ENCODE data around the gene ERF. TPM values are rescaled to one million over a fixed set of nuclear protein-coding genes. Genes with fewer than 3 reads are reported as not detected.
A peak's percentile ranks its signal among the peaks of the same experiment; 100 is the strongest.
"Not testable (repeated sequence)": the region's sequence is repeated elsewhere in the genome, so short reads cannot be mapped to it uniquely, and the experiment has no call there.

Gene ERF
- total RNA-seq, 1 experiment from 2014 or later, result 35.1 TPM

DNA sequence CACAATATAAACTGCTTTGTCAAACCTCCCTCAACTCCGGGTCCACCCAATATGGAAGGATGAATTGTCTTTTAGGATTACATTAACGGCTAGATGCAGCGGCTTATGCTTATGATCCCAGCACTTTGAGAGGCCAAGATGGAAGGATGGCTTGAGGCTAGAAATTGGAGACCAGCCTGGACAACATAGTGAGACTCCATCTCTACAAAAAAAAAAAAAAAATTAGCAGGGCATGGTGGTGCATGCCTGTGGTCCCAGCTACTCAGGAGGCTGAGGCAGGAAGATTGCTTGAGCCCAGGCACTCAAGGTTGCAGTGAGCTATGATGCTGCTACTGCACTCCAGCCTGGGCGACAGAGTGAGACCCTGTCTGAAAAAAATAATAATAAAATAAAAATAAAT, 11.2 kb upstream of the ERF start:
- H3K27ac ChIP-seq; H3K9me3 ChIP-seq (replicated peaks); DNase-seq; H3K4me3 ChIP-seq; H3K36me3 ChIP-seq; H3K4me1 ChIP-seq; H3K27me3 ChIP-seq: not testable (repeated sequence)

DNA sequence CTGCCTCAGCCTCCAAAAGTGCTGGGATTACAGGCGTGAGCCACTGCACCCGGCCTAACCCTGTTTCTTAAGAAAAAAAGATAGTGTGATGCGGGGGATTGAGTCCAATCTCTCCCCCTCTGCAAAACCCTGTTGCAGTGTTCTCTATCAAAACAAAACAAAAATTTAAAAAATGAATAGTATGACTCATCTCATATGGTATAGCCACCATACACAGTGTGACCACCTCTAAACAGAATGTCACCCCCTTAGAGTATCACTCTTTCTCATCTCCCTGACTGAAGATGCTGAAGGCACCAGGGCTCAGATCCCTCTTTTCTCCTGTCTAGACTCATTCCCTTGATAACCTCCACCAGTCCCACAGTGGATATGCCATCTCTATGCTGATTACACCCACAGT, 6.8 kb upstream of the ERF start:
- Histone ChIP-seq H3K9me3 (replicated peaks) (no peaks in the 10 kb centered on the region), H3K27me3 (no peaks in the 10 kb centered on the region), H3K4me3 (no peak overlapping the region), H3K36me3 (no peaks in the 10 kb centered on the region), H3K4me1 (peaks cover under 1% of the 10 kb centered on the region; the same call in 1 of the 2 replicates), H3K27ac (no peak overlapping the region)
- no peak for DNase-seq

DNA sequence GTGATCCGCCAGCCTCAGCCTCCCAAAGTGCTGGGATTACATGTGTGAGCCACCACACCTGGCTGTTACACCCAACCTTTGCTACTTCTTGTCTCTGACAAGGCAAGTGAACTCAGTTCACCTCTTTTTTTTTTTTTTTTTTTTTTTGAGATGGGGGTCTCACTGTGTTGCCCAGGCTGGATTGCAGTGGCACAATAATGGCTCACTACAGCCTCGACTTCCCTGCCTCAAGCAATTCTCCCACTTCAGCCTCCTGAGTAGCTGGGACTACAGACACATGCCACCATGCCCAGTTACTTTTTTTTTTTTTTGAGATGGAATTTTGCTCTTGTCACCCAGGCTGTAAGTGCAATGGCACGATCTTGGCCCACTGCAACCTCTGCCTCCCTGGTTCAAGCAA, 2.9 kb upstream of the ERF start:
- not testable (repeated sequence) for DNase-seq; H3K4me3 ChIP-seq; H3K9me3 ChIP-seq (replicated peaks); H3K36me3 ChIP-seq; H3K27ac ChIP-seq; H3K4me1 ChIP-seq; H3K27me3 ChIP-seq

DNA sequence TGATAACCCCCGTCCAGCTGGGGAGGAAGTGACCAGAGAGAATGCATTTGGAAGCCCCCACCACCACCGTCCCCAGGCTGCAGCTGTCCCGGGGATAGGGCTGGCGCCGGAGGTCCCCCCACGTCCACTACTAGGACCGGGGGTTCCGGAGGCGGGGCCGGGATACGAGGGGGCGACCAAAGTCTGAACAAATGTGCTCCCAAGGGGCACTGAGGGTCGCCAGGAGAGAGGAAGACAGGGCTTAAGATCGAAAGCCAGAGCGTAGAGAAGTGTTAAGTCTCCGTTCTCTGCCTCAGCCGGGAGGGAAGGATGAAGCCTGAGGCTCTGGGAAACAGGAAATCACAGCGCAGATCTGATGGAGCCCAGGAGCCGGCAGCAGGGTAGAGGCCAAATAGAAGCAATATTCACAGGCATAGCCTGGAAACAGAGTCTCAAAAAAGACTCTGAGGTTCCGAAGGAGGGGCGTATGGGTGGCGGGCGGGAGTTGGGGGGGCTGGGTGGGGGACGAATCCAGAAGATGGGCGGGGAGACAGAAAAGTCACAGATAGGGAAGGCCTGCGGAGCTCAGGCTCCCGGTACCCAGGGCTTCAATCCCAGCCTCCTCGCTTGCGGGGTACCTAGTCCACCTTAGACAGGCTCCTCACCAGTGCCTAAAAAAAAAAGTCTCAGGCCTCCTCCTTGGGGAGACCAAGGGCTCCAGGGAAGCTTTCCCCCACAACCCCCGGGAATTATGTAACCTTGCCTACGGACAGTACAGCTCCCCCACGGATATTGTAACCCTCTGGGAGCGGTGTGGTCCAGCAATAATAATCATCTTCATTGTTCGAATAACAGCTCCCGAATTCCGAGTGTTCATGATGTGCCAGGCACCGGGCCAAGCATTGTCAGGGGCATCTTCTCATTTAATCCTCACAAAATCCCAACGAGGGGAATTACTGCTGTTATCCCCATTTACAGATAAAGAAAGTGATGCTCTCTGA, 1.1 kb upstream of the ERF start:
- Histone ChIP-seq H3K27ac (peak overlapping the region; percentile 71), H3K27me3 (no peaks in the 10 kb centered on the region), H3K4me3 (peak overlapping the region; percentile 81), H3K9me3 (replicated peaks) (no peaks in the 10 kb centered on the region), H3K4me1 (peaks cover 6% of the 10 kb centered on the region; the same call in 1 of the 2 replicates), H3K36me3 (no peaks in the 10 kb centered on the region)
- DNase-seq, result peak; percentile 66 to 79

DNA sequence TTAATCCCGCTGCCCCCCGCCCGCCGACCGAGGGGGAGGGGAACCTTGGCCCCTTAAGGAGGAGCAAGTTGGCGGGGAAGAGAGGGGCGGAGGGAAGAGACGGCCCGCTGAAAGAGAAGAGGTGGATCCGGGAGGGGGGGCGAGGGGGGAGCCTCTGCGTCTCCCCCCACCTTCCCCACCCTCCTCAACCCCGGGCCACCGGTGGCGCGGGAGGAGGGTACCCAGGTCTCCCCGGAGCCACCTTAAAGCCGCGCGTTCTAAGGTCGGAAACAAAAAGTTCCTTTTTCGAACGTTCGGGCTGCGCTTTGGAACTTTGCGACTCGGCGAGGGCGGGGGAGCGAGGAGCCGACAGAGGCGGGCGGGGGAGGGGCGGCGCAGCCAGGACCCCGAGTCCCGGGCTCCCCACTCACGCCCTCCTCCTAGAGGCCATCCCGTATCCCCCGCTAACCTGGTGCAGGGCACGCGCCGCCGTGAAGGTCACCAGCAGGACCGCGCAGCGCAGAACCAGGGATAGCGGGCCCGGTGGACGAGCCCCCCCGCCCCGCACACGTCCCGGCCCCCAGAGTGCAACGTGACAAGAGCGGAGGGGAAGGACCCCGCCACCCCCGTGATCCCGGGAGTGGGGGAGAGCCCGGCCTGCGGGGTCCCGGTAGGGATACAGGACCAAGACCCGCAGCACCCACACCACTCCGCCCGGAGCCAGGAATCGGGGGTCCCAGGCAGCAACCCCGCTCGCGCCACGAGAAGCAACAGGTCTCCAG, 659 bp downstream of the ERF start:
- H3K27ac ChIP-seq, result peak overlapping the region; percentile 62
- peaks cover 6% of the 10 kb centered on the region for H3K36me3 ChIP-seq
- peak; percentile 66 to 72 for DNase-seq
- peak overlapping the region; percentile 81 for H3K4me3 ChIP-seq
- H3K4me1 ChIP-seq, result peaks cover 6% of the 10 kb centered on the region; the same call in 1 of the 2 replicates
- no peaks in the 10 kb centered on the region for H3K9me3 ChIP-seq (replicated peaks)
- H3K27me3 ChIP-seq, result no peaks in the 10 kb centered on the region

DNA sequence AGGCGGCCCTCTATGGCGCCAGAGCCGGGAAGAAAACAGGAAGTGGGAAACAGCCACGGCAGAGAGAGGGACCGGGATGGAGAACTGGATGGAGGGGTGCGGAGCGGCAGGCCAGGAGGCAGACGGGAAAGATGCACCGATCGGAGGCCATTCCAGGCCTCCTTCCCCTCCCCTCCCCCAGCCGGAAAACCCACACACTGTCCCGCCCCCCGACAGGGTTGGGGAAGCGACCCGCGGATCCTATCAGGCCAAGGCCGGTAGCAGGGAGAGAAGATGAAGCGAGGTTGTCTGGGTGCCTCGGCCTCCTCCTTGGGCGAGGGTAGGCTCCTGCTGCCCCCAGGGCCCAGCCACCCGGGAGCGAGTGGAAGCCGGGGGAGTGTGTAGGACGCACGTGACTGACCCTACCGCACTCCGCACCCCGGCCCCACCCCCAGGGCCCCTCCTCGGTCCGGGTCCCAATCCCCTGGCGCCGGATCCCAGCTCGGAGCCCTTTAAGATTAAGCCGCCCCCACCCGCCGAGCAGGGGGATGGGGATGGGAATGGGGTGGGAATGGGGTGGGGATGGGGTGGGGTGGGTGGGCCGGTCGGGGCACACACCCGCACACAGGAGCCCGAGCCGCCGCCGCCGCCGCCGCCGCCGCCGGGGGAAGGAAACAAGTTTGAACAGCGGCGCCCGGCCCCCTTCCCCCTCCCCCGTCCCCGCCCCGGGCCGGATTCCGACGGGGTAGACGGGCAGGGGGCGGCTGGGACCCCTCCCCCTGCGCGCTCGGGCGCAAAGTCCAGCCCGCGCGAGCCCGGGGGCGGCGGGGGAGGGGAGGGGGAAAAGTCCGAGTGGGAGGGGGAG, 1.5 kb downstream of the ERF start:
- Histone ChIP-seq H3K27me3 (no peaks in the 10 kb centered on the region), H3K4me1 (peaks cover 6% of the 10 kb centered on the region; the same call in 1 of the 2 replicates), H3K27ac (peak overlapping the region; percentile 62), H3K36me3 (peaks cover 6% of the 10 kb centered on the region), H3K9me3 (replicated peaks) (no peaks in the 10 kb centered on the region), H3K4me3 (peak overlapping the region; percentile 81)
- peak; percentile 64 to 68 for DNase-seq

DNA sequence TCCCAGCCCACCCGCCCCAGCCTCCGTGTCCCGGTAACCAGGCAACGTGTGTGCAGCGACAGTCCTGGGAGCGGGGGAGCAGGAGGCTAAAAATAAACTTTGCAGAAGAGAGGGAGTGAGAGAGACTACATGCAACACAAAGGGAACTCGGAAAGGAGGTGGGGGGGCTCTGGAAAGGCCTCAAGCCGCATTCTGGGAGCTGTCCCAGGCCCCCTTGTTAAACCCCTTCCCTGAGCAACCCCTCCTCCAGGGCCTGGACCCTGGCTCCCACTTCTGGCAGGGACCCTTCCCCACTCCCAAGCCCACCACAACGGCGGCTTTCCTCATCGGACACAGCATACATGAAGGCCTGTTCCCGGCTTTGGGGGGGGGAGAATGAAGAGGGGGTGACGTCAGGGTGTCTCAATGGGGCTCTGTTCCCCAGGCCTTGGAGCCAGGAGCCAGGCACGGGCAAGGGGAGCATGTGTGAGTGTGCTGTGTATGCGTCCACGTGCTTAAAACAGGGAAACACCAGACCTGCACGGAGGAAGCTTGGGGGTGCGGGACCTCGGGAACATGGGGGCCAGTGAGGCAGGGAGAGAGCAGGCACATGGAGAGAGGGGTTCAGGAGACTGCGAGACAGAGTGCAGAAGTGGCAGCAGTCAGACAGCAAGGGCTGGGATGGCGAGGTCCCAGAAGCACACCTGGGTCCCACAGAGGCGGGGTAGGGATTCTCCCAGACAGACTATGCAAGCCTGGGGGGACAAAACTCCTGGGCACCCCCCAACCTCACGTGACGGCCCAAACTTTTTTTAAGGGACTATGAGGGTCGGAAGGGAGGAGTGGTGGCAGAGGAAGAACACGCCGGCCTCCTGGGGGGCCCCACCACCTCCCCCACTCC, 2.3 kb downstream of the ERF start:
- H3K36me3 ChIP-seq, result peaks cover 6% of the 10 kb centered on the region
- H3K27ac ChIP-seq, result peak overlapping the region; percentile 34
- H3K4me3 ChIP-seq, result peak overlapping the region; percentile 81
- peaks cover 6% of the 10 kb centered on the region; the same call in 1 of the 2 replicates for H3K4me1 ChIP-seq
- H3K9me3 ChIP-seq (replicated peaks), result no peaks in the 10 kb centered on the region
- DNase-seq, result peak; percentile 30 to 40
- no peaks in the 10 kb centered on the region for H3K27me3 ChIP-seq

DNA sequence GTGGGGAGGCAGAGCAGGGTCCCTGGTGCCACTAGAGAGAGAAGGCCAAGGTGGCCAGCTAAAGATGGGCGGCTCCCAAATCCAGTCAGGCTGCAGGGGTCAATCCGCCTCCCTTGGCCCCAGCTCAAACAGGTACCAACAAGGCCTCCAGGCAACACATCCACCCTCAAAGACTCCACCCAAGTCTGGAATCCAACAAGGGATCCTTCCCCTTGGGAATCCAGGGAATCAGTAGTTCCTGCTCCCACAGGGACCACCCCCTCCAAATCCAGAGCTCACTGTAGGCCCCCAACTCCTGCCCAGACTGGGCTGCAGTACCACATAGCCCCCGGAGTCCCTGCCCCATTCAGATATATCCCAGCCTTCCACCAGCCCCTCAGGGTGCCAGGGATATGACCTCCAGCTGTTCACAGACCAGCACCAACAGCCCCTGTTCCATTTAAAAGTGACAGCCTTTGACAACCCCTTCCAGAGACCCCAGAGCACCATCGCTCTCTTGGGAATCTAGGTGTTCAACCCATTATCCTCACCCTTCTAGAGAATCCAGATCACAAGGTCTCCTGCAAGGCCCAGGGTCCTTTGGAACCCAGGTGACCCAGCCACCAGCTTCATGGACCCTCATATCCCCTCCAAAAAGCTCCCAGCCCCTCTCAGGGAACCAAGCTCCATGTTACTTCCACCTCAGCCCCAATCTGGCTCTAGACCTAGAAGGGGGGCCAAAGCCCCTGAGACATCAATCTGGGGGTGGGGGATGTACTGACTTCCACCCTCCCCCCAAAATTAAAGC, 3.2 kb downstream of the ERF start:
- Histone ChIP-seq H3K36me3 (peaks cover 6% of the 10 kb centered on the region), H3K4me1 (peaks cover 6% of the 10 kb centered on the region; the same call in 1 of the 2 replicates), H3K27me3 (no peaks in the 10 kb centered on the region), H3K9me3 (replicated peaks) (no peaks in the 10 kb centered on the region), H3K27ac (no peak overlapping the region), H3K4me3 (no peak overlapping the region)
- no peak for DNase-seq

DNA sequence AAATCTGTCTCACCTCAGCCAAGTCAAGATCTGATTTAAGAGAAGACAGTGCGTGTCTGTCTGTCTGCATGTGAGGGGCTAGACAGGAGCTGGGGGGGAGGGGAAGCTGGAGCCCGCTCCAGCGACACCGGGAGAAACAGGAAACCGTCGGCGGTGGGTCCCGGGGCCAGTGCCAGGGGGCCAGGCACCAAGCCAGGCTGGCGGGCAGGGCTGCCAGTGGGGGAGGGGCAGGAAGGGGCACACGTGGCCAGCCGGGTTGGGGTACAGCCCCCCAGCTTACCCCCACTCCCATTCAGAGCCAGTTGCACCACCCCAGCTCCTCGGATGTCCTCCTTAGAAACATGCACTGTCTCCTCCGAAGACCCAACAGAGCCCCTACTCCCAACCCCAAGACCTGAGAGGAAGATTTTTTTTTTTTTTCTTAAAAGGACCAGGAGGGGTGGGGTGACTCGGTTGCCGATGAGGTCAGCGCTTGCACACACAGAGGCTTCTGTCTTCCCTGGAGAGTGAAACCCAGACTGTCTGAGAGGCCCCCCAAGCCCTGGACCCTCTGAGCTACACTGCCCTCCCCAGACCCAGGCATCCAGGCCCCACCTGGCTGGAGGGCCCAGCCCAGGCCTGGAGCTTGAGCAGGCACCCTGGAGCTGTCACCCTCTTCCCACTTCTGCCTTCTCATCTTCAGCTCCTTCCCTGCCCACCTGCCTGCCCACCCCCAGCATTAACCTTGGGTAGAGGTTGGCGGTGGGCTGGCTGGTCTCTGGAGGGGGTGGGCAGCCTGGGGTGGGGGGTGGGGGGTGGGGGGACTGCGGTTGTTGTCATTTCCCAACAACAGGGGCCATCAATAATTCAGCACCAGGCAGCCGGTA, 4.0 kb downstream of the ERF start:
- Histone ChIP-seq H3K4me3 (no peak overlapping the region), H3K27ac (no peak overlapping the region), H3K9me3 (replicated peaks) (no peaks in the 10 kb centered on the region), H3K4me1 (peaks cover 2% of the 10 kb centered on the region; the same call in 1 of the 2 replicates), H3K27me3 (no peaks in the 10 kb centered on the region), H3K36me3 (peaks cover 6% of the 10 kb centered on the region)
- DNase-seq, result no peak

DNA sequence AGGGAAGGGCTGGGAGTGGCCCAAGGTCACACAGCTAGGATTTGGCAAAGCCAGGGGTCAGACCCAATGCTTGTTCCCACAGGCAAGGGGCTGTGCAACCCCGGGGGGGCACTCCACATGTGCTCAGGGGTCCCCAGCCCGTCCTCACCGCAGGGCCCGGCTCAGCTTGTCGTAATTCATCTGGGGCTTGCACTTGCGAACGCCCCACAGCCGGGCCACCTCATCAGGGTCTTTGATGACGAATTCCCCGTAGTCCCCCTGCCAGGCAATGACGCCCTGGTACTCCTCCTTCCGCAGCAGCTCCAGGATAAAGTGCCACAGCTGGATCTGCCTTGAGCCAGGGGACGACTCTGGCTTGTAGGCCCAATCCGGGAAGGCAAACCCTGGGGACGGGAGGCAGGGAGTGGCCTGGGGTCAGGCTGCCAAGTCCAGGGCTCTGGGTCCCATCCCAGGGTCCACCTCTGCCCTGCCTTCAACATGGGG, 4.7 kb downstream of the ERF start:
- H3K27ac ChIP-seq, result no peak overlapping the region
- H3K4me3 ChIP-seq, result no peak overlapping the region
- peaks cover 2% of the 10 kb centered on the region; the same call in 1 of the 2 replicates for H3K4me1 ChIP-seq
- peaks cover 6% of the 10 kb centered on the region for H3K36me3 ChIP-seq
- H3K9me3 ChIP-seq (replicated peaks), result no peaks in the 10 kb centered on the region
- no peaks in the 10 kb centered on the region for H3K27me3 ChIP-seq
- DNase-seq, result no peak

DNA sequence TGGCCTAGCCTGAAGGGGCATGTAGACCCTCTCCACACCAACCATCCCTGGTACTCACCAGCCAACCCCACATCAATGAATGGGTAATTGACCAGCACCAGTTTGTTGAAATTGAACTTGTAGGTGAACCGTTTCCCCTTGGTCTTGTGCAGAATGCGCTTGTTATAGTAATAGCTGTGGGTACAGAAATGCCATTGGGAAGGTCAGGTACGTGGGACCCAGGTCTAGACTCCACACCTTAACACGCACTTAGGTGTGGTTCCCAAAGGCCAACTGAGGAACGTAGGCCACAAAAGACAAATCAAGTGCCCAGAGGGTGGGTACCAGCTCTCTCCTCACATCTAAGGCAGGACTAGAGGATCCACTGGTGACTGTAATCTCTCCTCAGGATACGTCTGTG, 5.2 kb downstream of the ERF start:
- H3K36me3 ChIP-seq, result peaks cover 6% of the 10 kb centered on the region
- no peak overlapping the region for H3K27ac ChIP-seq
- peaks cover 2% of the 10 kb centered on the region; the same call in 1 of the 2 replicates for H3K4me1 ChIP-seq

DNA sequence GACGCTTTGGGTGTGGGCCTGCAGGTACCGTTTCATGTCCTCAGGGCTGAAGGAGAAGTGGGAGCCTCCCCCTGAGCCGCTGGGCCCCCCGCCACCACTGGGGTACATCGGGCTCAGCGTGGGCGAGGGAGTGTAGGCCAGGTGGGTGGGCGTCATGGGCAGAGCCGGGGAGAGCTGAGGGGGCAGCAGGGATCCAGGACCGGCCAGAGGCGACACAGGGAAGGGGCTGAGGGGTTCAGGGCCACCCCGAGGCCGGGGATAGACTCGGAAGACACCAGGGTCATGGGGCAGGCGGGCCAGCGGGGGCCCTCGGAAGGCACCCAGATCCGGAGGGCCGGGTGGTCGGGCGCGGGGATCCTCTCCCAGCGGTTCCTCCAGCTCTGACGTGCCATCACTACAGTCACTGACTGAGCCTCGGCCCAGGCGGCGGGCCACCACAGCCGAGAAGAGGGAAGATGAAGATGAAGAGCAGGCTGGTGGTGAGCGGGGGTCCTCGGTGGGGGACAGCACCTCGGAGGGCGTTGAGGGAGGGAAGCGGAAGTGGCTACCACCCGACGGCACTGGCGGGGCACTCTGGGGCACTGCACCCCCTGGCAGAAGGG, 5.7 kb downstream of the ERF start:
- Histone ChIP-seq H3K4me3 (no peak overlapping the region), H3K27me3 (no peaks in the 10 kb centered on the region), H3K36me3 (peaks cover 6% of the 10 kb centered on the region), H3K9me3 (replicated peaks) (no peaks in the 10 kb centered on the region), H3K27ac (no peak overlapping the region), H3K4me1 (peaks cover 2% of the 10 kb centered on the region; the same call in 1 of the 2 replicates)
- DNase-seq, result no peak

More for the DNA sequence above, 5.2 kb downstream of the ERF start:
- H3K27me3 ChIP-seq, result no peaks in the 10 kb centered on the region
- no peak overlapping the region for H3K4me3 ChIP-seq
- no peak for DNase-seq
- H3K9me3 ChIP-seq (replicated peaks), result no peaks in the 10 kb centered on the region

Data from SJCRH30 (cell line).